Neural cell (in vitro differentiated cells): Measurements from ENCODE around the gene TBXA2R. TPM values are rescaled to one million over a fixed set of nuclear protein-coding genes. Genes with fewer than 3 reads are reported as not detected.

Experiments
- H2AFZ ChIP-seq: fragments of 200-600, 300-800 bp; sonication (generic), shearing (Covaris generic); 2 replicates; pipeline ENCODE4 v1.6.0; 2014; ENCODE audit warnings: low read depth, mild to moderate bottlenecking, antibody characterized with exemption, low read length, moderate library complexity
- H3F3A ChIP-seq: fragments of 200-600 bp; shearing (Covaris generic); 2 replicates; pipeline ENCODE4 v1.6.1; 2016; ENCODE audit warnings: mild to moderate bottlenecking, moderate library complexity, mixed read lengths, antibody characterized with exemption, low read length; ENCODE audit not compliant: insufficient read depth, poor library complexity, severe bottlenecking
- H3K27ac ChIP-seq: fragments of 200-600, 300-800 bp; sonication (generic), shearing (Covaris generic); 2 replicates; pipeline ENCODE4 v1.5.1; 2014; ENCODE audit warnings: mild to moderate bottlenecking, low read length, moderate library complexity
- H3K27me3 ChIP-seq: fragments of 300-800, 200-600 bp; sonication (generic), shearing (Covaris generic); 2 replicates; pipeline ENCODE4 v1.6.0; 2014; ENCODE audit warnings: mild to moderate bottlenecking, low read depth, low read length, moderate library complexity; ENCODE audit not compliant: insufficient read depth
- H3K36me3 ChIP-seq: fragments of 300-800, 200-600 bp; sonication (generic), shearing (Covaris generic); 2 replicates; pipeline ENCODE4 v1.5.1; 2014; ENCODE audit warnings: mild to moderate bottlenecking, antibody characterized with exemption, low read length, moderate library complexity; ENCODE audit not compliant: insufficient read depth
- H3K4me2 ChIP-seq: fragments of 300-800, 200-600 bp; sonication (generic), shearing (Covaris generic); 2 replicates; pipeline ENCODE4 v1.6.0; 2014; ENCODE audit warnings: mild to moderate bottlenecking, low read length
- H3K4me3 ChIP-seq: fragments of 300-800, 200-600 bp; sonication (generic), shearing (Covaris generic); 2 replicates; pipeline ENCODE4 v1.5.1; 2014; ENCODE audit warnings: mild to moderate bottlenecking, low read length, moderate library complexity
- H3K79me2 ChIP-seq: fragments of 200-600 bp; shearing (Covaris generic); replicated peaks from 2 replicates; pipeline ENCODE4 v1.6.0; 2014; ENCODE audit warnings: mild to moderate bottlenecking, low read length, moderate library complexity; ENCODE audit not compliant: insufficient read depth
- H3K9ac ChIP-seq: fragments of 300-800, 200-600 bp; sonication (generic), shearing (Covaris generic); 2 replicates; pipeline ENCODE4 v1.6.1; 2016; ENCODE audit warnings: mild to moderate bottlenecking, low read length, mixed read lengths
- H3K9me2 ChIP-seq: fragments of 200-600 bp; shearing (Covaris generic); 2 replicates; pipeline ENCODE4 v1.6.1; 2016; ENCODE audit warnings: mild to moderate bottlenecking, low read length, mixed read lengths; ENCODE audit not compliant: insufficient read depth
- H3K9me3 ChIP-seq: fragments of 200-600, 300-800 bp; sonication (generic), shearing (Covaris generic); 2 replicates; pipeline ENCODE4 v1.6.1; 2016; ENCODE audit warnings: mild to moderate bottlenecking, mixed run types, low read length, moderate library complexity, mixed read lengths
- H4K20me1 ChIP-seq: fragments of 200-600 bp; shearing (Covaris generic); 2 replicates; pipeline ENCODE4 v1.6.1; 2016; ENCODE audit warnings: mild to moderate bottlenecking, mixed run types; ENCODE audit not compliant: insufficient read depth
- EP300 ChIP-seq: fragments of 450-650 bp; conservative IDR thresholded peaks from 2 replicates; pipeline ENCODE4 v1.6.1; 2014; ENCODE audit warnings: antibody characterized with exemption, mild to moderate bottlenecking, moderate library complexity; ENCODE audit not compliant: poor library complexity, severe bottlenecking
- EZH2 ChIP-seq: fragments of 200-600, 300-800 bp; shearing (Covaris generic), sonication (generic); IDR thresholded peaks from 2 replicates; pipeline ENCODE4 v1.6.1; 2014; ENCODE audit warnings: antibody characterized with exemption, low read length, borderline replicate concordance, mild to moderate bottlenecking; ENCODE audit not compliant: insufficient read depth, poor library complexity, severe bottlenecking
- MXI1 ChIP-seq: fragments of 450-650 bp; conservative IDR thresholded peaks from 2 replicates; pipeline ENCODE4 v1.6.1; 2014; ENCODE audit warnings: antibody characterized with exemption, mild to moderate bottlenecking; ENCODE audit not compliant: poor library complexity, severe bottlenecking
- POLR2AphosphoS5 ChIP-seq: IDR thresholded peaks from 2 replicates; pipeline ENCODE4 v1.6.1; 2012
- RAD21 ChIP-seq: fragments of 450-650 bp; conservative IDR thresholded peaks from 2 replicates; pipeline ENCODE4 v1.6.1; 2014; ENCODE audit warnings: antibody characterized with exemption, mild to moderate bottlenecking, moderate library complexity
- SMC3 ChIP-seq: fragments of 450-650 bp; conservative IDR thresholded peaks from 2 replicates; pipeline ENCODE4 v1.6.1; 2014; ENCODE audit warnings: antibody characterized with exemption, mild to moderate bottlenecking, moderate library complexity; ENCODE audit not compliant: poor library complexity
- TAF1 ChIP-seq: IDR thresholded peaks from 2 replicates; pipeline ENCODE4 v1.6.1; 2012; ENCODE audit warnings: low read depth
- polyA plus RNA-seq: library from polyadenylated mRNA; depleted of rRNA; stranded (reverse); fragments of >200 nt; gene quantifications from 2 replicates; pipeline ENCODE4 v1.2.3, GENCODE V29; 2014
- TF ChIP-seq, protein P1 (sequence below): IDR thresholded peaks from 2 replicates; pipeline ENCODE4 v1.6.1; 2012; ENCODE audit warnings: borderline replicate concordance
- TF ChIP-seq, protein P2 (sequence below): fragments of 450-650 bp; IDR thresholded peaks from 2 replicates; pipeline ENCODE4 v1.5.1; 2014; ENCODE audit warnings: antibody characterized with exemption, mild to moderate bottlenecking, moderate library complexity; ENCODE audit not compliant: poor library complexity, severe bottlenecking

TBXA2R gene
- polyA plus RNA-seq, 1 donor from 2014 or later = not detected

DNA sequence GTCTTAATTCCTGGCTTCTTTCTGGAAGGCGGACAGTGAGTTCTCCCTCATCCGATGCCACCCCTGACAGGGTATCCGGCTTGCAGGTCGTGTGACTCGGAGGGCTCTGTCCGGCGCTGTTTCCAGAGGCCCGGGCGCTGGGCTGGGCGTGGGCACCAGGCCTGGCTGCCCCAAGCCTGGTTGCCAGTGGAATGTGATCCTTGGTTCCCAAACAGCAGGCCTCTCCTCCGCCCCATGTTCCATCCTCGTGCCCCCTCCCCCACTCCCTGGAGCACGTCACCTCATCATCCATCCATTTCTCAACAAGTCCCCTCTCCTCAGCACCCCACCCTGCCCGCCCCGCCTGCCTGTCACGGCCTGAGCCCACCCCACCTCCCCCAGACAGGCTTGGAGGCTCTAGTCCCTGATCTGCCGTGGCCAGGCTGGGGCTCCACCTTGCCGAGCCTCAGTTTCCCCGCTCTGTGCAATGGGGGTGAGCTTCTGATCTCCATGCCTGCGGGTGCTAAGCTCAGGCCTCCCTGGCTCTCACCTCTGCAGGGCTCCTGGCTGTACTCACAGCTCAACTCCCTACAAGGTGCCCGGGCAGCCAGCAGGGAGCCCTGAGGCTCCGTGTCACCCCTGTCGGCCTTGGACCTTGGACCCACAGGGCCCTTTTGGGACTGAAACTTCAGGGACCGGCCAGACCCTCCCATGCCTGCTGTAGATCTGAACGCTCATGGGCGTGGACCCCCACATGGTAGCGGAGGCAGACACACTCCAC is 2.3 kb downstream of the TBXA2R start:
- H4K20me1 ChIP-seq = no peaks in the 10 kb centered on the region

DNA sequence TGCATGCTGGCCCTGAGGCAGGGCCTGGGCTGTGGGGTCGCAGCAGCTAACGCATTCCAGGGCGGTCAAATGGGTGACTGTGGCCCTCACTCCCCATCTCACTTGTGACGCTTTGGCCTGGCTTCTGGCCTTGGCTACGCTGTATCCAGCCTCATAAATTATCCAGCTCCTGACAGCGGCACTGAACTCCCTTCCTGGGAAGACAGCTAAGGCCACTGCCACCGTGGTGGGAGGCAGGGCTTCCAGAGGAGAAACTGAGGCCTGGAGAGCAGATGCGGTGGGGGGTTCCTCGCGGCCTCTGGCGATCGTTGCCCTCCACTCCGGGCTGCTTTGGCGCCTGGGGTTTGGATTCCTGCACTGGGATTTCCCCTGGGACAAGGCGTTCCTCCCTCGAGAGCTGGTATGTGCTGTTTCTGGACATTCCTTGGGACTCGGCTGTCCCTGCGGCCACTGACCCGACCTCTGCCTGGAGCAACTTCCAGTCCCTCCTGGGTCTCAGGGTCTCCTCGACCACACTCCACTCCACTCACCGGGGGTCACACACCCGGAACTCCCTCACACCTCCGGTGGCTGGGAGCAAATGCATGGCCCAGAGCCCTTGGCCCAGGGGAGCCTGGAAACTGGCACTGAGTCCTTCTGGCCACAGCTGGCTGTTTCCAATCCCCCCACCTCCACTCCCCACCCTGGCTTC is 3.4 kb downstream of the TBXA2R start:
- H4K20me1 ChIP-seq = no peaks in the 10 kb centered on the region
- no peaks in the 10 kb centered on the region for H3K9me3 ChIP-seq
- H3K27ac ChIP-seq = no peak overlapping the region
- no peaks in the 10 kb centered on the region for H3K9me2 ChIP-seq
- H3K9ac ChIP-seq = no peak overlapping the region
- H3K79me2 ChIP-seq = no peaks in the 10 kb centered on the region
- no peak overlapping the region for H2AFZ ChIP-seq
- no peaks in the 10 kb centered on the region for H3F3A ChIP-seq
- no peak overlapping the region for H3K4me2 ChIP-seq
- no peak overlapping the region for H3K4me3 ChIP-seq
- H3K36me3 ChIP-seq = no peaks in the 10 kb centered on the region
- no peak for TF ChIP-seq EZH2
- TF ChIP-seq SMC3 = no peak
- H3K27me3 ChIP-seq = peaks cover 32% of the 10 kb centered on the region

More for the DNA sequence above, 2.3 kb downstream of the TBXA2R start:
- H3K9me3 ChIP-seq = no peaks in the 10 kb centered on the region
- no peak for TF ChIP-seq SMC3
- TF ChIP-seq, protein P1, sequence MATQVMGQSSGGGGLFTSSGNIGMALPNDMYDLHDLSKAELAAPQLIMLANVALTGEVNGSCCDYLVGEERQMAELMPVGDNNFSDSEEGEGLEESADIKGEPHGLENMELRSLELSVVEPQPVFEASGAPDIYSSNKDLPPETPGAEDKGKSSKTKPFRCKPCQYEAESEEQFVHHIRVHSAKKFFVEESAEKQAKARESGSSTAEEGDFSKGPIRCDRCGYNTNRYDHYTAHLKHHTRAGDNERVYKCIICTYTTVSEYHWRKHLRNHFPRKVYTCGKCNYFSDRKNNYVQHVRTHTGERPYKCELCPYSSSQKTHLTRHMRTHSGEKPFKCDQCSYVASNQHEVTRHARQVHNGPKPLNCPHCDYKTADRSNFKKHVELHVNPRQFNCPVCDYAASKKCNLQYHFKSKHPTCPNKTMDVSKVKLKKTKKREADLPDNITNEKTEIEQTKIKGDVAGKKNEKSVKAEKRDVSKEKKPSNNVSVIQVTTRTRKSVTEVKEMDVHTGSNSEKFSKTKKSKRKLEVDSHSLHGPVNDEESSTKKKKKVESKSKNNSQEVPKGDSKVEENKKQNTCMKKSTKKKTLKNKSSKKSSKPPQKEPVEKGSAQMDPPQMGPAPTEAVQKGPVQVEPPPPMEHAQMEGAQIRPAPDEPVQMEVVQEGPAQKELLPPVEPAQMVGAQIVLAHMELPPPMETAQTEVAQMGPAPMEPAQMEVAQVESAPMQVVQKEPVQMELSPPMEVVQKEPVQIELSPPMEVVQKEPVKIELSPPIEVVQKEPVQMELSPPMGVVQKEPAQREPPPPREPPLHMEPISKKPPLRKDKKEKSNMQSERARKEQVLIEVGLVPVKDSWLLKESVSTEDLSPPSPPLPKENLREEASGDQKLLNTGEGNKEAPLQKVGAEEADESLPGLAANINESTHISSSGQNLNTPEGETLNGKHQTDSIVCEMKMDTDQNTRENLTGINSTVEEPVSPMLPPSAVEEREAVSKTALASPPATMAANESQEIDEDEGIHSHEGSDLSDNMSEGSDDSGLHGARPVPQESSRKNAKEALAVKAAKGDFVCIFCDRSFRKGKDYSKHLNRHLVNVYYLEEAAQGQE = no peak
- TF ChIP-seq MXI1 = no peak
- no peak for TF ChIP-seq RAD21
- TF ChIP-seq POLR2AphosphoS5 = no peak
- TF ChIP-seq TAF1 = no peak
- no peak for TF ChIP-seq EP300
- TF ChIP-seq, protein P2, sequence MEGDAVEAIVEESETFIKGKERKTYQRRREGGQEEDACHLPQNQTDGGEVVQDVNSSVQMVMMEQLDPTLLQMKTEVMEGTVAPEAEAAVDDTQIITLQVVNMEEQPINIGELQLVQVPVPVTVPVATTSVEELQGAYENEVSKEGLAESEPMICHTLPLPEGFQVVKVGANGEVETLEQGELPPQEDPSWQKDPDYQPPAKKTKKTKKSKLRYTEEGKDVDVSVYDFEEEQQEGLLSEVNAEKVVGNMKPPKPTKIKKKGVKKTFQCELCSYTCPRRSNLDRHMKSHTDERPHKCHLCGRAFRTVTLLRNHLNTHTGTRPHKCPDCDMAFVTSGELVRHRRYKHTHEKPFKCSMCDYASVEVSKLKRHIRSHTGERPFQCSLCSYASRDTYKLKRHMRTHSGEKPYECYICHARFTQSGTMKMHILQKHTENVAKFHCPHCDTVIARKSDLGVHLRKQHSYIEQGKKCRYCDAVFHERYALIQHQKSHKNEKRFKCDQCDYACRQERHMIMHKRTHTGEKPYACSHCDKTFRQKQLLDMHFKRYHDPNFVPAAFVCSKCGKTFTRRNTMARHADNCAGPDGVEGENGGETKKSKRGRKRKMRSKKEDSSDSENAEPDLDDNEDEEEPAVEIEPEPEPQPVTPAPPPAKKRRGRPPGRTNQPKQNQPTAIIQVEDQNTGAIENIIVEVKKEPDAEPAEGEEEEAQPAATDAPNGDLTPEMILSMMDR = no peak
- TF ChIP-seq EZH2 = no peak
- peaks cover 32% of the 10 kb centered on the region for H3K27me3 ChIP-seq
- no peak overlapping the region for H3K4me3 ChIP-seq
- no peaks in the 10 kb centered on the region for H3K36me3 ChIP-seq
- H3K79me2 ChIP-seq = no peaks in the 10 kb centered on the region
- no peak overlapping the region for H3K27ac ChIP-seq
- H3K9me2 ChIP-seq = no peaks in the 10 kb centered on the region
- H3F3A ChIP-seq = no peaks in the 10 kb centered on the region
- no peak overlapping the region for H3K4me2 ChIP-seq
- H3K9ac ChIP-seq = no peak overlapping the region
- H2AFZ ChIP-seq = no peak overlapping the region
